ENCODE data around the gene ANKRD29. TPM values are rescaled to one million over a fixed set of nuclear protein-coding genes. Genes with fewer than 3 reads are reported as not detected.

The ANKRD29 gene
- polyA plus RNA-seq, 1 of the 3 experiments (the other 2 are of a cell fraction): 8.2 TPM

- no peak overlapping the region for H3K4me2 ChIP-seq
- no peaks in the 10 kb centered on the region for H3K27me3 ChIP-seq (ENCODE audit: insufficient read depth)
- no peaks in the 10 kb centered on the region for H4K20me1 ChIP-seq (ENCODE audit: insufficient read depth)
- no peaks in the 10 kb centered on the region for H3K36me3 ChIP-seq (replicated peaks in 1 of 2; ENCODE audit: control insufficient read depth in 1 of 2, insufficient read depth in 2 of 2, low read length in 1 of 2)
- no peak for TF ChIP-seq YY1 (IDR thresholded peaks at IDR 0.05; ENCODE audit: low read depth)
- TF ChIP-seq, protein P1, sequence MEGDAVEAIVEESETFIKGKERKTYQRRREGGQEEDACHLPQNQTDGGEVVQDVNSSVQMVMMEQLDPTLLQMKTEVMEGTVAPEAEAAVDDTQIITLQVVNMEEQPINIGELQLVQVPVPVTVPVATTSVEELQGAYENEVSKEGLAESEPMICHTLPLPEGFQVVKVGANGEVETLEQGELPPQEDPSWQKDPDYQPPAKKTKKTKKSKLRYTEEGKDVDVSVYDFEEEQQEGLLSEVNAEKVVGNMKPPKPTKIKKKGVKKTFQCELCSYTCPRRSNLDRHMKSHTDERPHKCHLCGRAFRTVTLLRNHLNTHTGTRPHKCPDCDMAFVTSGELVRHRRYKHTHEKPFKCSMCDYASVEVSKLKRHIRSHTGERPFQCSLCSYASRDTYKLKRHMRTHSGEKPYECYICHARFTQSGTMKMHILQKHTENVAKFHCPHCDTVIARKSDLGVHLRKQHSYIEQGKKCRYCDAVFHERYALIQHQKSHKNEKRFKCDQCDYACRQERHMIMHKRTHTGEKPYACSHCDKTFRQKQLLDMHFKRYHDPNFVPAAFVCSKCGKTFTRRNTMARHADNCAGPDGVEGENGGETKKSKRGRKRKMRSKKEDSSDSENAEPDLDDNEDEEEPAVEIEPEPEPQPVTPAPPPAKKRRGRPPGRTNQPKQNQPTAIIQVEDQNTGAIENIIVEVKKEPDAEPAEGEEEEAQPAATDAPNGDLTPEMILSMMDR (IDR thresholded peaks at IDR 0.05): no peak
- no peak for TF ChIP-seq REST (IDR thresholded peaks at IDR 0.05; ENCODE audit: low read depth, low read length)
- no peak for TF ChIP-seq MEF2A (IDR thresholded peaks at IDR 0.05; ENCODE audit: borderline replicate concordance, low read depth)
- TF ChIP-seq, protein P2, sequence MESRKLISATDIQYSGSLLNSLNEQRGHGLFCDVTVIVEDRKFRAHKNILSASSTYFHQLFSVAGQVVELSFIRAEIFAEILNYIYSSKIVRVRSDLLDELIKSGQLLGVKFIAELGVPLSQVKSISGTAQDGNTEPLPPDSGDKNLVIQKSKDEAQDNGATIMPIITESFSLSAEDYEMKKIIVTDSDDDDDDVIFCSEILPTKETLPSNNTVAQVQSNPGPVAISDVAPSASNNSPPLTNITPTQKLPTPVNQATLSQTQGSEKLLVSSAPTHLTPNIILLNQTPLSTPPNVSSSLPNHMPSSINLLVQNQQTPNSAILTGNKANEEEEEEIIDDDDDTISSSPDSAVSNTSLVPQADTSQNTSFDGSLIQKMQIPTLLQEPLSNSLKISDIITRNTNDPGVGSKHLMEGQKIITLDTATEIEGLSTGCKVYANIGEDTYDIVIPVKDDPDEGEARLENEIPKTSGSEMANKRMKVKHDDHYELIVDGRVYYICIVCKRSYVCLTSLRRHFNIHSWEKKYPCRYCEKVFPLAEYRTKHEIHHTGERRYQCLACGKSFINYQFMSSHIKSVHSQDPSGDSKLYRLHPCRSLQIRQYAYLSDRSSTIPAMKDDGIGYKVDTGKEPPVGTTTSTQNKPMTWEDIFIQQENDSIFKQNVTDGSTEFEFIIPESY (IDR thresholded peaks at IDR 0.05; ENCODE audit: borderline replicate concordance, low read depth): no peak
- TF ChIP-seq PBX3 (IDR thresholded peaks at IDR 0.05): no peak
- TF ChIP-seq NFIC (IDR thresholded peaks at IDR 0.05; ENCODE audit: borderline replicate concordance): no peak
- TF ChIP-seq USF1 (IDR thresholded peaks at IDR 0.05; ENCODE audit: borderline replicate concordance, low read depth): no peak
- TF ChIP-seq, protein P3, sequence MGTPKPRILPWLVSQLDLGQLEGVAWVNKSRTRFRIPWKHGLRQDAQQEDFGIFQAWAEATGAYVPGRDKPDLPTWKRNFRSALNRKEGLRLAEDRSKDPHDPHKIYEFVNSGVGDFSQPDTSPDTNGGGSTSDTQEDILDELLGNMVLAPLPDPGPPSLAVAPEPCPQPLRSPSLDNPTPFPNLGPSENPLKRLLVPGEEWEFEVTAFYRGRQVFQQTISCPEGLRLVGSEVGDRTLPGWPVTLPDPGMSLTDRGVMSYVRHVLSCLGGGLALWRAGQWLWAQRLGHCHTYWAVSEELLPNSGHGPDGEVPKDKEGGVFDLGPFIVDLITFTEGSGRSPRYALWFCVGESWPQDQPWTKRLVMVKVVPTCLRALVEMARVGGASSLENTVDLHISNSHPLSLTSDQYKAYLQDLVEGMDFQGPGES (IDR thresholded peaks at IDR 0.05; ENCODE audit: low read depth, low read length): no peak
- no peak for TF ChIP-seq SMC3 (IDR thresholded peaks at IDR 0.05; ENCODE audit: low read depth, low read length)
- TF ChIP-seq RFX5 (IDR thresholded peaks at IDR 0.05; ENCODE audit: low read length): no peak
- TF ChIP-seq POLR2AphosphoS5 (IDR thresholded peaks at IDR 0.05; ENCODE audit: low read depth, low read length): no peak
- no peak for TF ChIP-seq MXI1 (IDR thresholded peaks at IDR 0.05; ENCODE audit: low read depth, low read length)
- no peak overlapping the region for H3K4me3 ChIP-seq (ENCODE audit: low read depth in 2 of 2, low read length in 1 of 2)
- no peaks in the 10 kb centered on the region for H3K79me2 ChIP-seq (ENCODE audit: insufficient read depth)
- H3K27ac ChIP-seq (ENCODE audit: low read depth in 2 of 2, low read length in 1 of 2): no peak overlapping the region
- H2AFZ ChIP-seq (ENCODE audit: low read depth): no peak overlapping the region
- POLR2A ChIA-PET: no interaction called here
- WGBS (ENCODE audit: low lambda C conversion rate): 83% methylated on average over 2 of the region's 2 CpGs
- H3K9me3 ChIP-seq: no peaks in the 10 kb centered on the region
- H3K4me1 ChIP-seq (ENCODE audit: control insufficient read depth in 1 of 2, insufficient read depth in 2 of 2, low read depth in 1 of 2, low read length in 1 of 2): peaks cover 0 to 3% of the 10 kb centered on the region in 2 experiments; a peak in 1 of 4 replicates
- no peaks in the 10 kb centered on the region for H3K9me2 ChIP-seq
- H3F3A ChIP-seq (replicated peaks; ENCODE audit: insufficient read depth): no peaks in the 10 kb centered on the region
- no peak overlapping the region for H3K9ac ChIP-seq
- CTCF ChIA-PET: interaction anchor here (4.2 kb wide), 1 partner anchor 87 kb away, joined by 22 read pairs; no protein-coding TSS in a partner anchor
- DNase-seq: no peak
Measured at GRCh38 chr18:23616258-23616657, 46.5 kb downstream of the ANKRD29 start.

Measured in SK-N-SH (cell line).